HCT116 (cell line): ENCODE measurements around the gene TBC1D2B. TPM values are rescaled to one million over a fixed set of nuclear protein-coding genes. Genes with fewer than 3 reads are reported as not detected.

Experiments used
- ATAC-seq: fragments of 200-7000 bp; cut with Tn5 transposase; 2 replicates; pipeline ENCODE4 v1.9.1; 2020; ENCODE audit warnings: mild to moderate bottlenecking, moderate library complexity
- BruUV-seq: library from RNA; stranded (reverse); fragments of 400-500 nt; replicated peaks from 2 replicates; lab custom pipeline; 2021; lab: Mats Ljungman, UMichigan
- CTCF ChIA-PET: fragments of 300-600 bp; sonication (Branson Sonifier 250); formaldehyde crosslinking; loops from one replicate; lab custom pipeline; 2021; ENCODE audit warnings: antibody characterized with exemption; lab: Charles Lee
- POLR2A ChIA-PET: fragments of 300-600, 350-600 bp; sonication (Branson Sonifier 250); formaldehyde crosslinking; loops from one replicate; lab custom pipeline; 2021; ENCODE audit warnings: antibody characterized with exemption; lab: Charles Lee
- RAD21 ChIA-PET, 2 experiments: fragments of 300-600 bp; sonication (Branson Sonifier 250); formaldehyde crosslinking; loops; one replicate each; lab custom pipeline; 2023; ENCODE audit warnings: low total read pairs in 2 of 2; ENCODE audit not compliant: uncharacterized antibody in 2 of 2, unreplicated experiment in 2 of 2, low non-redundant PET in 1 of 2; lab: Charles Lee
- DNase-seq: peaks from one replicate; pipeline ENCODE4 v3.0.0-alpha.2; 2010; ENCODE audit warnings: low read depth, low spot score
- H2AFZ ChIP-seq: fragments of 200-600 bp; shearing (Covaris generic), sonication (generic); 2 replicates; pipeline ENCODE4 v1.6.1; 2017; ENCODE audit warnings: low read depth, mixed run types, mixed read lengths, antibody characterized with exemption, low read length; ENCODE audit not compliant: poor library complexity, severe bottlenecking
- H3K27ac ChIP-seq: 2 replicates; pipeline ENCODE4 v1.5.1; 2012; ENCODE audit warnings: low read depth, low read length
- H3K27me3 ChIP-seq: fragments of 200-600 bp; sonication (generic); 2 replicates; pipeline ENCODE4 v1.6.1; 2016; ENCODE audit warnings: mixed run types, low read length, mixed read lengths; ENCODE audit not compliant: insufficient read depth
- H3K36me3 ChIP-seq, 2 experiments: fragments of 200-500 bp in 1 of 2; fragments of 200-600 bp in 1 of 2; sonication (Bioruptor generic) in 1 of 2; sonication (generic) in 1 of 2; 2 replicates each; pipeline versions ENCODE4 v1.5.1 to v1.6.1; 2014 to 2016; ENCODE audit warnings: low read length in 2 of 2, inconsistent platforms in 1 of 2, mixed read lengths in 1 of 2, mixed run types in 1 of 2; ENCODE audit not compliant: insufficient read depth in 2 of 2, control insufficient read depth in 1 of 2
- H3K4me1 ChIP-seq, 2 experiments: fragments of 200-600 bp in 1 of 2; sonication (generic) in 1 of 2; 2 replicates each; pipeline versions ENCODE4 v1.5.1 to v1.6.1; 2012 to 2017; ENCODE audit warnings: low read length in 2 of 2, inconsistent platforms in 1 of 2, mild to moderate bottlenecking in 1 of 2, mixed read lengths in 1 of 2, mixed run types in 1 of 2, moderate library complexity in 1 of 2; ENCODE audit not compliant: insufficient read depth in 2 of 2, control insufficient read depth in 1 of 2
- H3K4me2 ChIP-seq: fragments of 200-600 bp; sonication (generic); 2 replicates; pipeline ENCODE4 v1.6.1; 2017; ENCODE audit warnings: mixed run types, low read length, mixed read lengths
- H3K4me3 ChIP-seq, 2 experiments: fragments of 200-600 bp in 1 of 2; sonication (generic) in 1 of 2; replicated peaks in 1 of 2; 2 replicates each; pipeline ENCODE4 v1.5.1; 2011 to 2016; ENCODE audit warnings: low read length in 2 of 2, control low read depth in 1 of 2, low read depth in 1 of 2, mild to moderate bottlenecking in 1 of 2, mixed read lengths in 1 of 2, mixed run types in 1 of 2
- H3K79me2 ChIP-seq: fragments of 200-600 bp; sonication (generic); 2 replicates; pipeline ENCODE4 v1.6.1; 2017; ENCODE audit warnings: mild to moderate bottlenecking, mixed run types, low read length, moderate library complexity, mixed read lengths; ENCODE audit not compliant: insufficient read depth
- H3K9ac ChIP-seq: fragments of 200-600 bp; sonication (generic); 2 replicates; pipeline ENCODE4 v1.6.1; 2016; ENCODE audit warnings: low read length, mixed read lengths
- H3K9me2 ChIP-seq: fragments of 200-600 bp; sonication (generic), shearing (Covaris generic); 2 replicates; pipeline ENCODE4 v1.6.1; 2017; ENCODE audit warnings: mixed run types, mild to moderate bottlenecking, moderate library complexity; ENCODE audit not compliant: insufficient read depth
- H3K9me3 ChIP-seq, 2 experiments: fragments of 200-500 bp in 1 of 2; fragments of 200-600 bp in 1 of 2; sonication (Bioruptor generic) in 1 of 2; sonication (generic) in 1 of 2; 2 replicates each; pipeline ENCODE4 v1.6.1; 2014 to 2017; ENCODE audit warnings: low read length in 2 of 2, mixed read lengths in 2 of 2, inconsistent platforms in 1 of 2, low read depth in 1 of 2, mild to moderate bottlenecking in 1 of 2, mixed run types in 1 of 2, moderate library complexity in 1 of 2; ENCODE audit not compliant: control insufficient read depth in 1 of 2, insufficient read depth in 1 of 2
- H4K20me1 ChIP-seq: fragments of 200-600 bp; sonication (generic), shearing (Covaris generic); 2 replicates; pipeline ENCODE4 v1.6.1; 2017; ENCODE audit warnings: mixed run types, mild to moderate bottlenecking, moderate library complexity; ENCODE audit not compliant: insufficient read depth
- CBX3 ChIP-seq: IDR thresholded peaks from 2 replicates; pipeline ENCODE4 v1.6.1; 2012; ENCODE audit warnings: low read depth
- CEBPB ChIP-seq: IDR thresholded peaks from 2 replicates; pipeline ENCODE4 v1.6.1; 2012; ENCODE audit warnings: low read depth
- CTCF ChIP-seq, 3 experiments: fragments of 200-600 bp in 1 of 3; sonication (generic) in 1 of 3; IDR thresholded peaks in 2 of 3; conservative IDR thresholded peaks in 1 of 3; 2 replicates each; pipeline ENCODE4 v1.5.1; 2012 to 2017; ENCODE audit warnings: low read depth in 2 of 3, low read length in 2 of 3, antibody characterized with exemption in 1 of 3, borderline replicate concordance in 1 of 3, control low read depth in 1 of 3, mild to moderate bottlenecking in 1 of 3, mixed read lengths in 1 of 3, mixed run types in 1 of 3, moderate library complexity in 1 of 3; ENCODE audit not compliant: insufficient read depth in 1 of 3
- EGR1 ChIP-seq: IDR thresholded peaks from 2 replicates; pipeline ENCODE4 v1.6.1; 2012; ENCODE audit warnings: low read depth
- EZH2 ChIP-seq: fragments of 200-600 bp; sonication (generic); IDR thresholded peaks from 2 replicates; pipeline ENCODE4 v1.6.1; 2017; ENCODE audit warnings: antibody characterized with exemption, mixed run types
- EZH2phosphoT487 ChIP-seq: fragments of 200-600 bp; IDR thresholded peaks from 2 replicates; pipeline ENCODE4 v1.6.1; 2018; ENCODE audit warnings: antibody characterized with exemption, borderline replicate concordance
- FOSL1 ChIP-seq: IDR thresholded peaks from 2 replicates; pipeline ENCODE4 v1.6.1; 2012; ENCODE audit warnings: low read depth
- POLR2A ChIP-seq: IDR thresholded peaks from 2 replicates; pipeline ENCODE4 v1.7.0; 2011; ENCODE audit warnings: borderline replicate concordance; ENCODE audit not compliant: insufficient read depth, insufficient read length; ENCODE audit errors: extremely low read depth
- POLR2AphosphoS5 ChIP-seq: IDR thresholded peaks from 2 replicates; pipeline ENCODE4 v1.6.1; 2011; ENCODE audit warnings: mild to moderate bottlenecking, low read depth, low read length, moderate library complexity
- RAD21 ChIP-seq: IDR thresholded peaks from 2 replicates; pipeline ENCODE4 v1.6.1; 2012; ENCODE audit warnings: low read depth, mild to moderate bottlenecking
- SIN3A ChIP-seq: IDR thresholded peaks from 2 replicates; pipeline ENCODE4 v1.6.1; 2012; ENCODE audit warnings: low read depth
- YY1 ChIP-seq: IDR thresholded peaks from 2 replicates; pipeline ENCODE4 v1.6.1; 2011; ENCODE audit warnings: low read length, low read depth, moderate library complexity, mild to moderate bottlenecking; ENCODE audit not compliant: insufficient replicate concordance; ENCODE audit errors: extremely low read depth
- ZFX ChIP-seq: fragments of 450-650 bp; IDR thresholded peaks from 2 replicates; pipeline ENCODE4 v1.6.1; 2017
- ZNF274 ChIP-seq: fragments of 200-500 bp; sonication (Bioruptor generic); IDR thresholded peaks from 2 replicates; pipeline ENCODE4 v1.6.1; 2014; ENCODE audit warnings: mild to moderate bottlenecking, low read depth, low read length, inconsistent platforms
- intact Hi-C: fragments of 100-400 bp; cut with micrococcal nuclease; formaldehyde crosslinking; loops from 2 replicates; pipeline ENCODE4 v1.10.0; 2022
- total RNA-seq: library from RNA; stranded (reverse); gene quantifications from one replicate; pipeline ENCODE4 v1.2.1, GENCODE V29; 2021; ENCODE audit not compliant: unreplicated experiment

TBC1D2B gene
- total RNA-seq, 1 experiment from 2014 or later, result 16.6 TPM

GRCh38 chr15:78004222-78004727 lies 73.2 kb downstream of the TBC1D2B start (continued):
- no peak for TF ChIP-seq CTCF (IDR thresholded peaks at IDR 0.05 in 2 of 3, conservative IDR thresholded peaks at IDR 0.05 in 1 of 3; ENCODE audit: borderline replicate concordance in 1 of 3, insufficient read depth in 1 of 3, low read depth in 2 of 3, low read length in 2 of 3)

GRCh38 chr15:78003539-78004008 lies 73.9 kb downstream of the TBC1D2B start:
- ChIA-PET CTCF (interaction anchor here (1.4 to 1.6 kb wide), 2 partner anchors 105 to 238 kb away, joined by 3 to 9 read pairs; no protein-coding TSS in a partner anchor), POLR2A (no interaction called here), RAD21 (no interaction called here)
- Histone ChIP-seq H3K36me3 (peaks cover 8 to 12% of the 10 kb centered on the region in 2 experiments; a peak in 3 of 4 replicates), H2AFZ (no peak overlapping the region), H3K9me3 (no peaks in the 10 kb centered on the region), H3K27ac (no peak overlapping the region), H3K27me3 (no peaks in the 10 kb centered on the region), H3K4me2 (no peak overlapping the region), H3K9me2 (no peaks in the 10 kb centered on the region), H3K4me3 (no peak overlapping the region), H3K79me2 (no peaks in the 10 kb centered on the region), H4K20me1 (no peaks in the 10 kb centered on the region), H3K4me1 (peaks cover 0 to 5% of the 10 kb centered on the region in 2 experiments; a peak in 1 of 4 replicates), H3K9ac (no peak overlapping the region)
- BruUV-seq, result no TSS peak
- intact Hi-C loops, result no loop called here
- ATAC-seq, result no peak
- no peak for DNase-seq
- TF ChIP-seq ZFX (no peak), EZH2 (no peak), FOSL1 (no peak), YY1 (no peak), RAD21 (no peak), CBX3 (no peak), POLR2AphosphoS5 (no peak), ZNF274 (no peak), EZH2phosphoT487 (no peak), POLR2A (no peak), CEBPB (no peak), EGR1 (no peak), CTCF (IDR thresholded peaks at IDR 0.05 in 2 of 3, conservative IDR thresholded peaks at IDR 0.05 in 1 of 3; ENCODE audit: borderline replicate concordance in 1 of 3, insufficient read depth in 1 of 3, low read depth in 2 of 3, low read length in 2 of 3) (no peak), SIN3A (no peak)
